ENCODE results near the gene TMEM250.

GRCh38 chr9:136153381-136154065 lies 34.8 kb upstream of the TMEM250 start:
- TF ChIP-seq ZFX (IDR thresholded peaks at IDR 0.05; ENCODE audit: borderline replicate concordance): no peak
- TF ChIP-seq, protein P1, sequence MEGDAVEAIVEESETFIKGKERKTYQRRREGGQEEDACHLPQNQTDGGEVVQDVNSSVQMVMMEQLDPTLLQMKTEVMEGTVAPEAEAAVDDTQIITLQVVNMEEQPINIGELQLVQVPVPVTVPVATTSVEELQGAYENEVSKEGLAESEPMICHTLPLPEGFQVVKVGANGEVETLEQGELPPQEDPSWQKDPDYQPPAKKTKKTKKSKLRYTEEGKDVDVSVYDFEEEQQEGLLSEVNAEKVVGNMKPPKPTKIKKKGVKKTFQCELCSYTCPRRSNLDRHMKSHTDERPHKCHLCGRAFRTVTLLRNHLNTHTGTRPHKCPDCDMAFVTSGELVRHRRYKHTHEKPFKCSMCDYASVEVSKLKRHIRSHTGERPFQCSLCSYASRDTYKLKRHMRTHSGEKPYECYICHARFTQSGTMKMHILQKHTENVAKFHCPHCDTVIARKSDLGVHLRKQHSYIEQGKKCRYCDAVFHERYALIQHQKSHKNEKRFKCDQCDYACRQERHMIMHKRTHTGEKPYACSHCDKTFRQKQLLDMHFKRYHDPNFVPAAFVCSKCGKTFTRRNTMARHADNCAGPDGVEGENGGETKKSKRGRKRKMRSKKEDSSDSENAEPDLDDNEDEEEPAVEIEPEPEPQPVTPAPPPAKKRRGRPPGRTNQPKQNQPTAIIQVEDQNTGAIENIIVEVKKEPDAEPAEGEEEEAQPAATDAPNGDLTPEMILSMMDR (IDR thresholded peaks at IDR 0.05): no peak

Data from 22Rv1 (cell line).